ENCODE measurements around the gene PRKAG3.

- TF ChIP-seq CTCF (IDR thresholded peaks at IDR 0.05) (no peak), POLR2A (IDR thresholded peaks at IDR 0.05) (no peak), POLR2AphosphoS5 (IDR thresholded peaks at IDR 0.05) (no peak), EP300 (IDR thresholded peaks at IDR 0.05) (no peak)
Measured at GRCh38 chr2:218878926-218879761, 47.5 kb upstream of the PRKAG3 start.
